Upper lobe of left lung (tissue), 4 donors: Measurements from ENCODE around the gene LRRN2.

Experiments used
- EP300 ChIP-seq, 4 donors: sonication (generic); formaldehyde crosslinking; IDR thresholded peaks; one replicate each; pipeline ENCODE4 v1.5.1; 2017; ENCODE audit warnings: antibody characterized with exemption in 4 of 4, control low read depth in 2 of 4
- POLR2A ChIP-seq, 4 donors: fragments of 450-650 bp; IDR thresholded peaks; one replicate each; pipeline ENCODE4 v1.5.1; 2016 to 2017; ENCODE audit warnings: antibody characterized with exemption in 4 of 4, mild to moderate bottlenecking in 2 of 4
- POLR2AphosphoS5 ChIP-seq, 2 donors: sonication (generic); formaldehyde crosslinking; IDR thresholded peaks; one replicate each; pipeline ENCODE4 v1.5.1; 2017; ENCODE audit warnings: antibody characterized with exemption in 2 of 2
- TF ChIP-seq, protein P1 (sequence below), 6 experiments: fragments of 450-650 bp in 4 of 6; fragments of 200-600 bp in 2 of 6; sonication (generic) in 2 of 6; IDR thresholded peaks; one replicate each; pipeline ENCODE4 v1.5.1; 2016 to 2019; ENCODE audit warnings: antibody characterized with exemption in 6 of 6

DNA sequence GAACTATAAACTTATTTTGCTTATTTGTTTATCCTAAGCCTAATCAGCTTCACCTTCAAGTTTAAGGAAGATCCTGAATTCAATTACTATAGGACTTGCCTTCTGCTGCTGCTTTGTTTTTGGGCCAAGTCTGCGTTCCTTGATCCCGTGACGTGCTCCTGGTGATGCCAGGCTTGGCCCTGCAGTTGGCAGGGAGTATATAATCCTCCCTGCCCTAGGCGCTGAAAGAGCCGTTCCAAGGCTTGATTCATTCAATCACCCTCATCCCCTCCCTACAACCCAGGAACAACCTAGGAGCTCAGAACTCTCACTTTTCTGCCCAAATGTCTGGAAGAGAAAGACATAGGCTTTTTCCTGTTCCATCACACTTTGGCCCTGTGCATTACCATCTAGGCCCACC is 12.4 kb upstream of the LRRN2 start:
- TF ChIP-seq, protein P1, sequence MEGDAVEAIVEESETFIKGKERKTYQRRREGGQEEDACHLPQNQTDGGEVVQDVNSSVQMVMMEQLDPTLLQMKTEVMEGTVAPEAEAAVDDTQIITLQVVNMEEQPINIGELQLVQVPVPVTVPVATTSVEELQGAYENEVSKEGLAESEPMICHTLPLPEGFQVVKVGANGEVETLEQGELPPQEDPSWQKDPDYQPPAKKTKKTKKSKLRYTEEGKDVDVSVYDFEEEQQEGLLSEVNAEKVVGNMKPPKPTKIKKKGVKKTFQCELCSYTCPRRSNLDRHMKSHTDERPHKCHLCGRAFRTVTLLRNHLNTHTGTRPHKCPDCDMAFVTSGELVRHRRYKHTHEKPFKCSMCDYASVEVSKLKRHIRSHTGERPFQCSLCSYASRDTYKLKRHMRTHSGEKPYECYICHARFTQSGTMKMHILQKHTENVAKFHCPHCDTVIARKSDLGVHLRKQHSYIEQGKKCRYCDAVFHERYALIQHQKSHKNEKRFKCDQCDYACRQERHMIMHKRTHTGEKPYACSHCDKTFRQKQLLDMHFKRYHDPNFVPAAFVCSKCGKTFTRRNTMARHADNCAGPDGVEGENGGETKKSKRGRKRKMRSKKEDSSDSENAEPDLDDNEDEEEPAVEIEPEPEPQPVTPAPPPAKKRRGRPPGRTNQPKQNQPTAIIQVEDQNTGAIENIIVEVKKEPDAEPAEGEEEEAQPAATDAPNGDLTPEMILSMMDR (IDR thresholded peaks at IDR 0.05), result no peak
- TF ChIP-seq POLR2A (IDR thresholded peaks at IDR 0.05) (no peak), POLR2AphosphoS5 (IDR thresholded peaks at IDR 0.05) (no peak), EP300 (IDR thresholded peaks at IDR 0.05) (no peak)
